Astrocyte (in vitro differentiated cells and primary cell): Measurements from ENCODE around the gene RAMP2. TPM values are rescaled to one million over a fixed set of nuclear protein-coding genes. Genes with fewer than 3 reads are reported as not detected.

Experiments used
- DNase-seq: peaks from one replicate; pipeline ENCODE4 v3.0.0-alpha.2; 2010; ENCODE audit warnings: low read depth
- FAIRE-seq: peaks from 2 replicates; lab custom pipeline; 2011; peaks lifted over from hg19 to GRCh38; lab: Jason Lieb, UNC
- H2AFZ ChIP-seq: 2 replicates; pipeline ENCODE4 v1.6.0; 2012; ENCODE audit warnings: low read depth, low read length, inconsistent platforms
- H3K27ac ChIP-seq: 2 replicates; pipeline ENCODE4 v1.5.1; 2011; ENCODE audit warnings: low read depth, low read length, inconsistent platforms
- H3K27me3 ChIP-seq: 2 replicates; pipeline ENCODE4 v1.6.0; 2011; ENCODE audit warnings: low read length, inconsistent platforms; ENCODE audit not compliant: insufficient read depth
- H3K36me3 ChIP-seq: 2 replicates; pipeline ENCODE4 v1.5.1; 2011; ENCODE audit warnings: low read length, inconsistent platforms; ENCODE audit not compliant: insufficient read depth
- H3K4me1 ChIP-seq: 2 replicates; pipeline ENCODE4 v1.5.1; 2011; ENCODE audit warnings: low read length, inconsistent platforms; ENCODE audit not compliant: insufficient read depth
- H3K4me2 ChIP-seq: 2 replicates; pipeline ENCODE4 v1.6.0; 2012; ENCODE audit warnings: low read length, inconsistent platforms
- H3K4me3 ChIP-seq: 2 replicates; pipeline ENCODE4 v1.5.1; 2011; ENCODE audit warnings: low read depth, mild to moderate bottlenecking, low read length, inconsistent platforms; ENCODE audit not compliant: insufficient read depth
- H3K79me2 ChIP-seq: 2 replicates; pipeline ENCODE4 v1.6.0; 2012; ENCODE audit warnings: mild to moderate bottlenecking, low read length, inconsistent platforms; ENCODE audit not compliant: insufficient read depth
- H3K9ac ChIP-seq: 2 replicates; pipeline ENCODE4 v1.6.0; 2012; ENCODE audit warnings: mild to moderate bottlenecking, low read length, inconsistent platforms
- H3K9me3 ChIP-seq: 2 replicates; pipeline ENCODE4 v1.5.1; 2012; ENCODE audit warnings: low read depth, mild to moderate bottlenecking, low read length, inconsistent platforms; ENCODE audit not compliant: insufficient read depth
- H4K20me1 ChIP-seq: 2 replicates; pipeline ENCODE4 v1.6.0; 2012; ENCODE audit warnings: low read length, inconsistent platforms; ENCODE audit not compliant: insufficient read depth
- H3K27ac Mint-ChIP-seq: one replicate; pipeline ENCODE4 v1.8.0; 2021; ENCODE audit warnings: mild to moderate bottlenecking, mixed read lengths; ENCODE audit not compliant: unreplicated experiment
- H3K27me3 Mint-ChIP-seq: one replicate; pipeline ENCODE4 v1.8.0; 2021; ENCODE audit warnings: low read depth, mixed read lengths; ENCODE audit not compliant: unreplicated experiment
- H3K36me3 Mint-ChIP-seq: one replicate; pipeline ENCODE4 v1.8.0; 2021; ENCODE audit warnings: low read depth, mixed read lengths; ENCODE audit not compliant: unreplicated experiment
- H3K4me1 Mint-ChIP-seq: one replicate; pipeline ENCODE4 v1.8.0; 2021; ENCODE audit warnings: low read depth, mixed read lengths; ENCODE audit not compliant: unreplicated experiment
- H3K4me3 Mint-ChIP-seq: one replicate; pipeline ENCODE4 v1.8.0; 2021; ENCODE audit warnings: mild to moderate bottlenecking, moderate library complexity, mixed read lengths; ENCODE audit not compliant: unreplicated experiment
- H3K9me3 Mint-ChIP-seq: one replicate; pipeline ENCODE4 v1.8.0; 2021; ENCODE audit warnings: mild to moderate bottlenecking, mixed read lengths; ENCODE audit not compliant: unreplicated experiment
- EZH2 ChIP-seq: IDR thresholded peaks from 2 replicates; pipeline ENCODE4 v1.6.1; 2012; ENCODE audit warnings: mild to moderate bottlenecking, low read length, inconsistent platforms; ENCODE audit not compliant: insufficient read depth
- total RNA-seq: library from RNA; stranded (reverse); gene quantifications from 2 replicates; pipeline ENCODE4 v1.2.1, GENCODE V29; 2021
- TF ChIP-seq, protein P1 (sequence below): IDR thresholded peaks from 2 replicates; pipeline ENCODE4 v1.5.1; 2011; ENCODE audit warnings: low read depth, mild to moderate bottlenecking, inconsistent platforms, low read length, moderate library complexity; ENCODE audit not compliant: insufficient read depth

RAMP2 gene
- total RNA-seq, 1 donor from 2014 or later: 6.1 TPM

DNA sequence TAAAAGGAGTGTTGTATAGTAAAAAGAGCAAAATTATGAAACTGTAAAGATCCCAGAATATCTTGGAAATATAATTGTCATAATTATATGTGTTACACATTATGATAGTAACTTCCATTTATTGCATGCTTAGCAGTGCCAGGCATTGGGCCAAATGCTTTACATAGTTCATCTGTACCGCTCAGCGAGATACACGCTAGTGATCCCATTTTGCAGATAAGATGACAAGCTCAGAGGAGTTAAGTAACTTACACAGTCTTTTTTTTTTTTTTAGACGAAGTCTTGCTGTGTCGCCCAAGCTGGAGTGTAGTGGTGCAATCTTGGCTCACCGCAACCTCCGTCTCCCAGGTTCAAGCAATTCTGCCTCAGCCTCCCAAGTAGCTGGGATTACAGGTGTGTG, 9.4 kb upstream of the RAMP2 start:
- DNase-seq (no peak), FAIRE-seq (no peak)
- TF ChIP-seq, protein P1, sequence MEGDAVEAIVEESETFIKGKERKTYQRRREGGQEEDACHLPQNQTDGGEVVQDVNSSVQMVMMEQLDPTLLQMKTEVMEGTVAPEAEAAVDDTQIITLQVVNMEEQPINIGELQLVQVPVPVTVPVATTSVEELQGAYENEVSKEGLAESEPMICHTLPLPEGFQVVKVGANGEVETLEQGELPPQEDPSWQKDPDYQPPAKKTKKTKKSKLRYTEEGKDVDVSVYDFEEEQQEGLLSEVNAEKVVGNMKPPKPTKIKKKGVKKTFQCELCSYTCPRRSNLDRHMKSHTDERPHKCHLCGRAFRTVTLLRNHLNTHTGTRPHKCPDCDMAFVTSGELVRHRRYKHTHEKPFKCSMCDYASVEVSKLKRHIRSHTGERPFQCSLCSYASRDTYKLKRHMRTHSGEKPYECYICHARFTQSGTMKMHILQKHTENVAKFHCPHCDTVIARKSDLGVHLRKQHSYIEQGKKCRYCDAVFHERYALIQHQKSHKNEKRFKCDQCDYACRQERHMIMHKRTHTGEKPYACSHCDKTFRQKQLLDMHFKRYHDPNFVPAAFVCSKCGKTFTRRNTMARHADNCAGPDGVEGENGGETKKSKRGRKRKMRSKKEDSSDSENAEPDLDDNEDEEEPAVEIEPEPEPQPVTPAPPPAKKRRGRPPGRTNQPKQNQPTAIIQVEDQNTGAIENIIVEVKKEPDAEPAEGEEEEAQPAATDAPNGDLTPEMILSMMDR: no peak
- TF ChIP-seq EZH2: no peak
- peaks cover 1% of the 10 kb centered on the region for H3K36me3 Mint-ChIP-seq
- H3K9me3 ChIP-seq: no peaks in the 10 kb centered on the region
- no peaks in the 10 kb centered on the region for H3K36me3 ChIP-seq
- H4K20me1 ChIP-seq: no peaks in the 10 kb centered on the region
- no peak overlapping the region for H3K27ac Mint-ChIP-seq
- no peaks in the 10 kb centered on the region for H3K4me1 ChIP-seq
- no peak overlapping the region for H2AFZ ChIP-seq
- H3K27me3 Mint-ChIP-seq: peaks cover 17% of the 10 kb centered on the region
- H3K27me3 ChIP-seq: peaks cover 9% of the 10 kb centered on the region
- no peak overlapping the region for H3K4me2 ChIP-seq
- H3K79me2 ChIP-seq: no peaks in the 10 kb centered on the region
- no peak overlapping the region for H3K27ac ChIP-seq
- no peaks in the 10 kb centered on the region for H3K4me1 Mint-ChIP-seq
- H3K4me3 ChIP-seq: no peak overlapping the region
- no peak overlapping the region for H3K9ac ChIP-seq
- no peak overlapping the region for H3K4me3 Mint-ChIP-seq
- H3K9me3 Mint-ChIP-seq: no peaks in the 10 kb centered on the region

DNA sequence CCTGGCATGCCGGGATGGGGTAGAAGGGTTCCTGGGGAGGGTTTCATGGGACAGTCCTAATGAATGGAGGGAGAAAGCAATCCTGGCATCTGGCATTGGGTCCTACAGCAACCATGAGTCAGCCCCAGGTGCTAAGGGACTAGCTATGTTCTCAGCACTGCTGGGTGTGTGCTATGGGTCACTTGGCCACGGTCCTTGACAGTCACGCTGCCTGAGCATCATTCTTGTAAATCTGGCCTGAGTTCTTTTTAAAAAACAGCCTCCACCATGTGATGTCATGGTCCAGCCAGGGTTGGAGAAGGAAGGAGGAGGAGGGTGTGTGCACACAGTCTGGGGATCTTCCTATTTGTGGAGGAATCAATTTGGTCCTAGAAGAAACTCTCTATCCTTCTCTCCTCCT, 6.2 kb upstream of the RAMP2 start:
- DNase-seq: peak; percentile 48
- Mint-ChIP-seq H3K27ac (no peak overlapping the region), H3K9me3 (no peaks in the 10 kb centered on the region), H3K4me3 (no peak overlapping the region), H3K27me3 (peaks cover 21% of the 10 kb centered on the region), H3K4me1 (no peaks in the 10 kb centered on the region), H3K36me3 (peaks cover 1% of the 10 kb centered on the region)
- Histone ChIP-seq H4K20me1 (no peaks in the 10 kb centered on the region), H3K9ac (no peak overlapping the region), H3K36me3 (no peaks in the 10 kb centered on the region), H2AFZ (no peak overlapping the region), H3K4me3 (no peak overlapping the region), H3K79me2 (no peaks in the 10 kb centered on the region), H3K27me3 (peaks cover 11% of the 10 kb centered on the region), H3K4me1 (no peaks in the 10 kb centered on the region), H3K4me2 (no peak overlapping the region), H3K9me3 (no peaks in the 10 kb centered on the region), H3K27ac (no peak overlapping the region)
- TF ChIP-seq, protein P1: no peak
- TF ChIP-seq EZH2: no peak
- FAIRE-seq: no peak

DNA sequence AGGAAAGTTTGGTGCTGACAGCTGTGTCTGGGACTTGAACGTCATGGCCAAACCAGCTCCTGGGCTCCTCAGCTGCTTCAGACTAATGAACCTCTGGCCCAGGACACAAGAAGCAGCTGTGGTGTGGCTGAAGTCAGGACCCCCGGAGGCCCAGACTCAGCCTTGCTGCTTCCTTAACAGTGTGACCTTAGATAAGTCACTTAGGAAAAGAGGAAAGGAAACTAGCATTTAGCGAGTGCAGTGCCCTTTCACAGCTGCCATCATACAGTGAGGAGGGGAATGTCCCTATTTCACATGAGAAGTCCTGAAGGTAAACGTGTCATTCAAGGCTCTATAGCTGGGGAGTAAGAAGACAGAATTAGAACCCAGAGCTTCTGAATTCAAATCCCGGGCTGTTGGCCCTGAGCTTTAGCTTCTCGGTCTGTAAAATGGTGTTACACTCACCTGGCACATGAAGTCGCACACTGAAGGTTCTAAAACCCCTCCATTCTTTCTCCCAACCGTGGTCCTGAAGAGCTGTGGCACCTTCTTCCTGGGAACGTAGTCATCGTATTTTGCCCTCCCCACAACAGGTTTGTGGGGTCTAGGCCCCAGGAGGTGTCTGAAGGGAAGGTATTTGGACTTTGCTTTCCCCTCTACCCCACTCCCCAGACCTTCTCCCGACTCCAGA, 910 bp upstream of the RAMP2 start:
- Histone ChIP-seq H3K9me3 (peaks cover 4% of the 10 kb centered on the region), H2AFZ (no peak overlapping the region), H3K9ac (no peak overlapping the region), H4K20me1 (no peaks in the 10 kb centered on the region), H3K27ac (no peak overlapping the region), H3K4me1 (peaks cover 2% of the 10 kb centered on the region), H3K4me3 (no peak overlapping the region), H3K79me2 (no peaks in the 10 kb centered on the region), H3K36me3 (no peaks in the 10 kb centered on the region), H3K4me2 (peak overlapping the region; percentile 85), H3K27me3 (peaks cover 21% of the 10 kb centered on the region)
- H3K27me3 Mint-ChIP-seq: peaks cover 24% of the 10 kb centered on the region
- no peaks in the 10 kb centered on the region for H3K9me3 Mint-ChIP-seq
- H3K4me3 Mint-ChIP-seq: peak overlapping the region; percentile 66
- H3K4me1 Mint-ChIP-seq: peaks cover 8% of the 10 kb centered on the region
- H3K27ac Mint-ChIP-seq: peak overlapping the region; percentile 69
- peaks cover 1% of the 10 kb centered on the region for H3K36me3 Mint-ChIP-seq
- TF ChIP-seq, protein P1: no peak
- peak; percentile 34 for TF ChIP-seq EZH2
- DNase-seq (no peak), FAIRE-seq (no peak)
